IPS DF 4.7 (cell line): Measurements from ENCODE around the gene PCDH15.
A peak's percentile ranks its signal among the peaks of the same experiment; 100 is the strongest.
"Not testable (repeated sequence)": the region's sequence is repeated elsewhere in the genome, so short reads cannot be mapped to it uniquely, and the experiment has no call there.

Experiments
- DNase-seq: peaks from one replicate; pipeline ENCODE4 v3.0.0-alpha.2; 2013; ENCODE audit warnings: low spot score; ENCODE audit errors: extremely low read depth

The PCDH15 gene

DNA sequence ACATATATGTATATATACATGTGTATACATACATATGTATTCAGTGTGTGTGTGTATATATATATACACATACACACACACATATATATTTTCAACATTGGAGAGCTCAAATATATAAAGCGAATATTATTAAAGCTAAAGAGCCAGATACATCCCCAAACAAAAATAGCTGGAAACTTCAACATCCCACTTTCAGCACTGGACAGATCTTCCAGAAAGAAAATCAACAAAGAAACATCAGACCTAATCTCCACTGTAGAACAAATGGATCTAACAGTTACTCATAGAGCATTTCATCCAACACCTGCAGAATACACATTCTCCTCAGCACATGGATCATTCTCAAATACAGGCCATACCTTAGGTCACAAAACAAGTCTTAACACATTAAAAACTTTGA lies 799.0 kb downstream of the PCDH15 start:
- DNase-seq = no peak

DNA sequence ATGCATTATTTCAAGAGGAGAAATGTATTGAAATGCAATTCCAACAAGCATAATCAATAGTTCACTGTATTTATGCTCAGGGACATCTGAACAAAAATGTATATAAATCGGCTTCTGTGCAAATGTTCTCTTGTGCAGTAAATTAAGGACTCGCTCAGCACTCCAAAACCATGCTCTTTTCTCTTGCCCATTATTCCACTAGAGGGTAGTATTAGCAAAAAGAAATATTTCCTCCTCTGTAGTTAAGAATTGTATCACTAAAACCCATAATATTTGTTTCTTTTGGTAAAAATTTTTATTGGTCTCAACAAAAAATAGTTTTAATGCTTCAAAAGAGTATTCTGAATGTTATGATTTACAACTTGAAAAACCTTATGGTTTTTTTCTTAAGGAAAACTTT lies 803.1 kb downstream of the PCDH15 start:
- DNase-seq = peak; percentile 1

DNA sequence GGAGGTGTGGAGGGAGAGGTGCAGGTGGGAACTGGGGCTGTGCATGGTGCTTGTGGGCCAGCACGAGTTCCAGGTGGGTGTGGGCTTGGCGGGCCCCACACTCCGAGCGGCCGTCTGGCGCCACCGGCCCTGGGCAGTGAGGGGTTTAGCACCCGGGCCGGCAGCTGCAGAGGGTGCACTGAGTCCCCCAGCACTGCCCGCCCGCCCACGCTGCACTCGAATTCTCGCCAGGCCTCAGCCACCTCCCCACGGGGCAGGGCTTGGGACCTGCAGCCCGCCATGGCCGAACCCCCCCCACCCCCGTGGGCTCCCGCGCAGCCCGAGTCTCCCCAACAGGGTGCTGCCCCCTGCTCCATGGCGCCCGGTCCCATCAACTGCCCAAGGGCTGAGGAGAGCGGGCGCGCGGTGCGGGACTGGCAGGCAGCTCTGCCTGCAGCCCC lies 810.2 kb downstream of the PCDH15 start:
- no peak for DNase-seq

GRCh38 chr10:53983431-53983830 lies 817.6 kb downstream of the PCDH15 start:
- DNase-seq = no peak

GRCh38 chr10:53980210-53980609 lies 820.8 kb downstream of the PCDH15 start:
- DNase-seq = no peak

DNA sequence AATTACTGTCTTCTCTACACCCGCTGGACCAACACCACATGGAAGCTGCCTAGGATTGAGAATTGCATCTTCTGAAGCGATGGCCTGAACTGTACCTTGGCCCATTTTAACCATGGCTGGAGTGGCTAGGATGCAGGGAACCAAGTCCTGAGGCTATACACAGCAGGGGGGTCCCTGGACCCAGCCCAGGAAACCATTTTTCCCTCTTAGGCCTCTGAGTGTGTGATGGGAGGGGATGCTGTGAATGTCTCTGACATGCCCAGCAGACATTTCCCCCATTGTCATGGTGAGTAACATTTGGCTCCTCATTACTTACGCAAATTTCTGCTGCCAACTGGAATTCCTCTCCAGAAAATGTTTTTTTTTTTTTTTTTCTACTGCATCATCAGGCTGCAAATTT lies 822.7 kb downstream of the PCDH15 start:
- DNase-seq = peak; percentile 2

DNA sequence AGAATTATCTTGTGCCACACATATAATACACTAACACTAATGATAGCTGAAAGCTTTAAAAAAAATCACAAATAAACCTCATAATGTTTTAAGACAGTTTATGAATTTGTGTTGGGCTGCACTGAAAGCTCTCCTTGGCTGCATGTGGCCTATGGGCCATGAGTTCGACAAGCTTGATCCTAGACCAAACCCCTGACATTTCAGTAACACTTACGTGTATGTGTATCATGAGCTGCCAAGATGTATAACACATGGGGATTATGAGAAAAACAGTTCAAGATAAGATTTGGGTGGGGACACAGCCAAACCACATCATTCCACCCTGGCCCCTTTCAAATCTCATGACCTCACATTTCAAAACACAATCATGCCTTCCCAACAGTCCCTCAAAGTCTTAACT lies 823.8 kb downstream of the PCDH15 start:
- no peak for DNase-seq

- no peak for DNase-seq
Measured at GRCh38 chr10:53957401-53957800, 843.6 kb downstream of the PCDH15 start.

- DNase-seq = no peak
Measured at GRCh38 chr10:53955091-53955490, 845.9 kb downstream of the PCDH15 start.

DNA sequence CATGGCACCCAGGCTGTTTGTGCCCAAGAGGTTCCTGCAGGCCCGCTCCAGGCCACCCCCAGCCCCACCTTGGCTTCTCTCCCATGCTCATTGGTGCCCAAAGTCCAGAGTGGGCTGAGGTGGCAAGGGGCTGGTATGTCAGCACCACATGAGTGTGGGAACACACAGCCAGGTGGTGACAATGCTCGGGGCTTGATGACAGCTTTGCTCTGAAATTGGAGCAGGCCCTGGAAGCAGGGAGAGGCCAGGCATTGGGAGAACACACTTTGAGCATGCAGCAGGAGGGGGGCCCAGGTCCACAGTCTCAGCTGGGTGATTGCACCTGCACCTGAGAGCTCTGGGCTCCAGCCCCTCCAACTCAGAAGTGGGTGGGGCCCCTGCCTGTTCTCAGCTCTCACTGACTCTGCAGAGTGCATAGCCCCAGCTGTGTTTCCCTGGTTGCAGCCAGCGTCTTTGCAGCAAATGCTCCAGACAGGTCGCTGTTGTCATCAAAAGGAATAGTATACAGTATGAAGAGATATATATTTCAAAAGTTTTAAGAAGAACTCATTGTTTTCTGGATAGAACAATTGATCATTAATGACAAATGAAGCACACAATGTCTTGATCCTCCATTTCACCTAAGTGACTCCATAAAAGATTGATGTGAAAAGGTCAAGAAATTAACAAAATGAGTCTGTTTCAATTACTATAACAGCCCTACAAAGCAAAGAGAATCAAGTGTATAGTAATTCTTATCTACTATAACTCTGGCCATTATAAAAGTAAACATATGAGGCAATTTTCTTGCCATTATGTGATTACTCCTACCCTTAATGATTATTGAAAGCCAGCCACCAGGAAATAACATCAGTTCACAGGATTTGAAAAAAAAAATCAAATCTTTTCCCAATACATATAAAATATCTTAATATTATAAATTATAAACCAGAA lies 848.1 kb downstream of the PCDH15 start:
- DNase-seq = no peak

GRCh38 chr10:53939654-53940053 lies 861.4 kb downstream of the PCDH15 start:
- no peak for DNase-seq

DNA sequence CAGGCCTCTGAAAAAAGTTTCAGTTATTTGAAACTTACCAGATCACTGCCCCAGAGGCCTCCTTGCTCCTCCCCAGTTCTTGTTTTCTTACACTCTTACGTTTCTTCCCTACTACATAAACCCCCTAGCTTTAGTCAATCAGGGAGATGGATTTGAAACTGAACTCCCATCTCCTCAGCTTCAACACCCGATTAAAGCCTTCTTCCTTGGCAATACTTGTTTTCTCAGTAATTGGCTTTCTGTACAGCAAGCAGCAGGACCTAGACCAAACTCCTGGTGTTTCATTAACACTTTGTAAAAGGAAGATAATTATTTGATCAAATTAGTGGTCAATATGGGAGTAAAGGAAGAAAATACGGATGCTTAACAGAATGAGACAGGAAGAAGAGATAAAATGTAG lies 870.4 kb downstream of the PCDH15 start:
- no peak for DNase-seq

DNA sequence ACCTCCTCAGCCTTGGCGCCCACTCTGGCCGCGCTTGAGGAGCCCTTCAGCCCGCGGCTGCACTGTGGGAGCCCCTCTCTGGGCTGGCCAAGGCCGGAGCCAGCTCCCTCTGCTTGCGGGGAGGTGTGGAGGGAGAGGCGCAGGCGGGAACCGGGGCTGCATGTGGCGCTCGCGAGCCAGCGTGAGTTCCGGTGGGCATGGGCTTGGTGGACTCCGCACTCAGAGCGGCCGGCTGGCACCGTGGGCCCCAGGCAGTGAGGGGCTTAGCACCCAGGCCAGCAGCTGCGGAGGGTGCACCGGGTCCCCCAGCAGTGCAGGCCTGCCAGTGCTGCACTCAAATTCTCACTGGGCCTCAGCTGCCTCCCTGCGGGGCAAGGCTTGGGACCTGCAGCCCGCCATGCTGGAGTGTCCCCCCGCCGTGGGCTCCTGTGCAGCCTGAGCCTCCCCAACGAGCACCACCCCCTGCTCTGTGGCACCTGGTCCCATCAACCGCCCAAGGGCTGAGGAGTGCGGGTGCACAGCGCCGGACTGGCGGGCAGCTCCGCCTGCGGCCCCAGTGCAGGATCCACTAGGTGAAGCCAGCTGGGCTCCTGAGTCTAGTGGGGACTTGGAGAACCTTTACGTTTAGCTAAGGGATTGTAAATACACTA lies 876.9 kb downstream of the PCDH15 start:
- not testable (repeated sequence) for DNase-seq

DNA sequence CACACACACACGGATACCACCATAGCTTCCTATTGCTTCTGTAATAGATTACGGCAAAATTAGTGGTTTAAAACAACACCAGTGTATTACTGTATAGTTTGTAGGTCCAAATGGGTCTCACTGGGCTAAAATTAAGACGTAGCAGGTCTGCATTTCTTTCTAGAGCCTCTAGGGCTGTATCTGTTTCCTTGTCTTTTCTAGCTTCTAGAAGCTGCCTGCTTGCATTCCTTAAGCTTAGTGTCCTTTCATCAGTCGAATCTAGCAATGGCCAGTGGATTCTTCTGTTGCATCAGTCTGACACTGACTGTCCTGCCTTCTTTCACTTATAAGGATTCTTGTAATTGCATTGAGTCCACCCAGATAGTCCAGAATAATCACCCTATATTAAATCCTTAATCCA lies 882.3 kb downstream of the PCDH15 start:
- peak; percentile 11 for DNase-seq

DNA sequence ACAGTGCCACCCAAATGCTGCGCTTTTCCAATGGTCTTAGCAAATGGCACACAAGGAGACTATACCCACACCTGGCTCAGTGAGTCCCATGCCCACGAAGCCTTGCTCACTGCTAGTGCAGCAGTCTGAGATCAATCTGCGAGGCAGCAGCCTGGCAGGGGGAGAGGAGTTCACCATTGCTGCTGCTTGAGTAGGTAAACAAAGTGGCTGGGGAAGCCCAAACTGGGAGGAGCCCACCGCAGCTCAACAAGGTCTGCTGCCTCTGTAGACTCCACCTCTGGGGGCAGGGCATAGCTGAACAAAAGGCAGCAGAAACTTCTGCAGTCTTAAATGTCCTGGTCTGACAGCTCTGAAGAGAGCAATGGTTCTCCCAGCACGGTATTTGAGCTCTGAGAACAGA lies 891.2 kb downstream of the PCDH15 start:
- DNase-seq = no peak

DNA sequence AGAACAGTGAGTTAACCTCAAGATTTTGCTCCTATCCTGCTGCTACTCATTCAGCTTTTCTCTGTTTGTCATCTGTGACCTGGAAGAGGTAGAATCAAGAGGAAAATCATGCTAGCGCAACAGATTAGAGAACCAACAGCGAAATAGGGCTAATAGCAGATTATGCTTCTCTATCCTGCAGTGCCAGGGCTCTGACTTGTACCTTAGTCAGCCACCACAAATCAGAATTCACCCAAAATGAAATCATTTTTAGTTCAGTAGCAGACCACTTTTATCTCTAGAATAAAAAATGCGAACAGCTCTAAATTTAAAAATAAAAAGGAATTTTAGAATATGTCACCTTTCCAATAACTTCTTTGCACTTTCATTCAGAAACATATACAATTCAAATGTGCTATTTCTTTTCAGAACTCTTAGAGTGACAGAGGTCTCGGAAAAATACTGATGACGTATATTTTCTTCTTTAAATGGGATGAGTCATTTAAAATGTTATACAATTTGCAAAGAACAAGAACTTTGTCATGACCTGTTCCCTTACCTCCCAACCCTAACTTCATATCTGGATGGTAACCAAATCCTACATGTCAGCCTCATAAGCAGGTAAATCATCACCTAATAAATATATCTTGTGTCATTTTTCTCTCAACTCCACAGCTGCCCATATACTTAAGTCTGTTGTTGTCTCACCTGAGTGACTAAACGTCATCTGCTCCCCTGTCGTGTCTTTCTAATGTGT lies 896.4 kb downstream of the PCDH15 start:
- no peak for DNase-seq

- DNase-seq = no peak
Measured at GRCh38 chr10:53903756-53904155, 897.3 kb downstream of the PCDH15 start.

- no peak for DNase-seq
Measured at GRCh38 chr10:53899463-53900160, 901.4 kb downstream of the PCDH15 start.

GRCh38 chr10:53898532-53898931 lies 902.5 kb downstream of the PCDH15 start:
- no peak for DNase-seq

GRCh38 chr10:53894145-53894544 lies 906.9 kb downstream of the PCDH15 start:
- no peak for DNase-seq

DNA sequence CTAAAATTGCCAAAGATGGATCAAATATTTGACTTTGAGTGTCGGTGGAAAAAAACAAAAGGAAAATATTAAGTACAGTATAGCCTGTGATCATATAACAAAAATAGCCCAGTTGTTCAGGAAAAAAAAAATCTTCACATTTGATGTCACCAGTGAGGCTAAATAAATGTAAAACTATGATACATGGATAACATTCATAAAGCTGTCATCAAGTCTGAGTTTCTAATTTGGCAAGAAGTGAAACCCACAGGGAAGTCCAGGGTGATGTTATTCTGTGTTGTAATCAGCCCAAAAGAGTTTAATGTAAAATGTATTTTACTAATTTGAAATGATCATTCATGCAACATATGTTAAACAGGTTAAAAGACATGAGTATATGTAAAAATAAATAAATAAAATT lies 908.0 kb downstream of the PCDH15 start:
- DNase-seq = no peak
